ENCODE data around the gene CLOCK.

The CLOCK gene

GRCh38 chr4:55475394-55476243 lies 71.1 kb downstream of the CLOCK start:
- peak; percentile 78 for DNase-seq (ENCODE audit: low read depth, low spot score)
- in situ Hi-C loops (cut with HindIII; ENCODE audit: low sequenced_read_pairs) = no loop called here
- no peak overlapping the region for H3K4me3 ChIP-seq (ENCODE audit: low read depth, low read length)
- no peak for TF ChIP-seq CTCF (IDR thresholded peaks at IDR 0.05; ENCODE audit: low read depth, low read length)

- no peak for DNase-seq (ENCODE audit: low read depth, low spot score)
- no peak for TF ChIP-seq CTCF (IDR thresholded peaks at IDR 0.05; ENCODE audit: low read depth, low read length)
- in situ Hi-C loops (cut with HindIII; ENCODE audit: low sequenced_read_pairs) = no loop called here
- no peak overlapping the region for H3K4me3 ChIP-seq (ENCODE audit: low read depth, low read length)
These were observed 76.7 kb downstream of the CLOCK start for GRCh38 chr4:55469979-55470378.

GRCh38 chr4:55468724-55469123 lies 78.0 kb downstream of the CLOCK start:
- TF ChIP-seq CTCF (IDR thresholded peaks at IDR 0.05; ENCODE audit: low read depth, low read length) = no peak
- no peak overlapping the region for H3K4me3 ChIP-seq (ENCODE audit: low read depth, low read length)
- in situ Hi-C loops (cut with HindIII; ENCODE audit: low sequenced_read_pairs) = no loop called here
- DNase-seq (ENCODE audit: low read depth, low spot score) = peak; percentile 76

GRCh38 chr4:55466001-55466400 lies 80.7 kb downstream of the CLOCK start:
- no peak for TF ChIP-seq CTCF (IDR thresholded peaks at IDR 0.05; ENCODE audit: low read depth, low read length)
- no peak for DNase-seq (ENCODE audit: low read depth, low spot score)
- in situ Hi-C loops (cut with HindIII; ENCODE audit: low sequenced_read_pairs) = no loop called here
- no peak overlapping the region for H3K4me3 ChIP-seq (ENCODE audit: low read depth, low read length)

- DNase-seq (ENCODE audit: low read depth, low spot score) = peak; percentile 17
- no peak overlapping the region for H3K4me3 ChIP-seq (ENCODE audit: low read depth, low read length)
- TF ChIP-seq CTCF (IDR thresholded peaks at IDR 0.05; ENCODE audit: low read depth, low read length) = no peak
- in situ Hi-C loops (cut with HindIII; ENCODE audit: low sequenced_read_pairs) = no loop called here
These were observed 88.1 kb downstream of the CLOCK start for GRCh38 chr4:55458611-55459010.

- H3K4me3 ChIP-seq (ENCODE audit: low read depth, low read length) = no peak overlapping the region
- peak; percentile 40 for DNase-seq (ENCODE audit: low read depth, low spot score)
- no peak for TF ChIP-seq CTCF (IDR thresholded peaks at IDR 0.05; ENCODE audit: low read depth, low read length)
- in situ Hi-C loops (cut with HindIII; ENCODE audit: low sequenced_read_pairs) = no loop called here
These were observed 88.5 kb downstream of the CLOCK start for GRCh38 chr4:55458164-55458563.

Measured in astrocyte of the spinal cord (primary cell).